Endothelial cell of umbilical vein (primary cell): ENCODE results near the gene KCTD16. TPM values are rescaled to one million over a fixed set of nuclear protein-coding genes. Genes with fewer than 3 reads are reported as not detected.

Experiments used
- BruUV-seq: library from RNA; stranded (reverse); fragments of 400-500 nt; replicated peaks from 2 replicates; lab custom pipeline; 2021; lab: Mats Ljungman, UMichigan
- CTCF ChIA-PET: fragments of 300-600, 350-600 bp; sonication (Branson Sonifier 250); formaldehyde crosslinking; loops from one replicate; lab custom pipeline; 2021; ENCODE audit warnings: antibody characterized with exemption, inconsistent platforms; lab: Charles Lee
- POLR2A ChIA-PET: fragments of 300-600, 350-600 bp; sonication (Branson Sonifier 250); formaldehyde crosslinking; loops from one replicate; lab custom pipeline; 2021; ENCODE audit warnings: antibody characterized with exemption, inconsistent platforms; lab: Charles Lee
- DNase-seq: peaks from one replicate; pipeline ENCODE4 v3.0.0-alpha.2; 2011; ENCODE audit warnings: low read depth, low spot score
- FAIRE-seq: peaks from 2 replicates; lab custom pipeline; 2011; peaks lifted over from hg19 to GRCh38; lab: Jason Lieb, UNC
- H2AFZ ChIP-seq: 2 replicates; pipeline ENCODE4 v1.6.0; 2012; ENCODE audit warnings: low read depth, low read length, control low read depth, inconsistent platforms
- H3K27ac ChIP-seq: 2 replicates; pipeline ENCODE4 v1.5.1; 2011; ENCODE audit warnings: low read depth, mild to moderate bottlenecking, control low read depth, low read length, moderate library complexity; ENCODE audit not compliant: insufficient read depth
- H3K27me3 ChIP-seq, 2 experiments: 2 replicates each; pipeline versions ENCODE4 v1.6.0 to v1.6.1; 2011; ENCODE audit warnings: low read length in 2 of 2, mixed read lengths in 1 of 2; ENCODE audit not compliant: control insufficient read depth in 2 of 2, insufficient read depth in 2 of 2
- H3K36me3 ChIP-seq, 2 experiments: 2 replicates in 1 of 2; 3 replicates in 1 of 2; pipeline ENCODE4 v1.5.1; 2011; ENCODE audit warnings: low read length in 2 of 2, mild to moderate bottlenecking in 1 of 2, moderate library complexity in 1 of 2; ENCODE audit not compliant: control insufficient read depth in 2 of 2, insufficient read depth in 2 of 2; ENCODE audit errors: extremely low read depth in 1 of 2
- H3K4me1 ChIP-seq: 3 replicates; pipeline ENCODE4 v1.5.1; 2011; ENCODE audit warnings: mild to moderate bottlenecking, low read length; ENCODE audit not compliant: control insufficient read depth, insufficient read depth; ENCODE audit errors: extremely low read depth
- H3K4me2 ChIP-seq: 2 replicates; pipeline ENCODE4 v1.6.1; 2011; ENCODE audit warnings: low read length, control low read depth, mixed read lengths; ENCODE audit not compliant: insufficient read depth
- H3K4me3 ChIP-seq, 3 experiments: fragments of 200-600 bp in 1 of 3; sonication (generic), shearing (Covaris generic) in 1 of 3; replicated peaks in 1 of 3; 2 replicates each; pipeline ENCODE4 v1.5.1; 2011 to 2016; ENCODE audit warnings: control low read depth in 3 of 3, low read length in 3 of 3, mild to moderate bottlenecking in 2 of 3, inconsistent platforms in 1 of 3, low read depth in 1 of 3, moderate library complexity in 1 of 3; ENCODE audit not compliant: insufficient read depth in 1 of 3
- H3K79me2 ChIP-seq: 2 replicates; pipeline ENCODE4 v1.6.0; 2012; ENCODE audit warnings: low read length, inconsistent platforms; ENCODE audit not compliant: control insufficient read depth, insufficient read depth
- H3K9ac ChIP-seq: replicated peaks from 2 replicates; pipeline ENCODE3; 2011; ENCODE audit warnings: low read length, control low read depth; ENCODE audit not compliant: insufficient read depth; ENCODE audit errors: extremely low read depth
- H3K9me1 ChIP-seq: replicated peaks from 3 replicates; pipeline ENCODE4 v1.6.0; 2011; ENCODE audit warnings: mild to moderate bottlenecking, low read length; ENCODE audit not compliant: control insufficient read depth, insufficient read depth; ENCODE audit errors: extremely low read depth
- H3K9me3 ChIP-seq: replicated peaks from 2 replicates; pipeline ENCODE4 v1.5.1; 2012; ENCODE audit warnings: low read length, inconsistent platforms; ENCODE audit not compliant: control insufficient read depth, insufficient read depth
- H4K20me1 ChIP-seq: replicated peaks from 2 replicates; pipeline ENCODE3; 2011; ENCODE audit warnings: mild to moderate bottlenecking, low read length; ENCODE audit not compliant: control insufficient read depth, insufficient read depth; ENCODE audit errors: extremely low read depth
- EZH2 ChIP-seq: IDR thresholded peaks from 2 replicates; pipeline ENCODE4 v1.6.1; 2012; ENCODE audit warnings: borderline replicate concordance, low read depth, mild to moderate bottlenecking, moderate library complexity, low read length, inconsistent platforms; ENCODE audit not compliant: severe bottlenecking
- FOS ChIP-seq: IDR thresholded peaks from 2 replicates; pipeline ENCODE4 v1.6.1; 2011; ENCODE audit warnings: mild to moderate bottlenecking, low read length, moderate library complexity, borderline replicate concordance; ENCODE audit not compliant: insufficient read depth
- GATA2 ChIP-seq: IDR thresholded peaks from 2 replicates; pipeline ENCODE4 v1.7.0; 2011; ENCODE audit warnings: low read depth, mild to moderate bottlenecking, moderate library complexity, mixed read lengths, low read length; ENCODE audit not compliant: insufficient read length, insufficient read depth
- JUN ChIP-seq: IDR thresholded peaks from 2 replicates; pipeline ENCODE4 v1.6.1; 2011; ENCODE audit warnings: borderline replicate concordance, low read depth; ENCODE audit not compliant: insufficient read length, insufficient read depth
- MAX ChIP-seq: IDR thresholded peaks from 2 replicates; pipeline ENCODE4 v1.6.1; 2011; ENCODE audit not compliant: insufficient read depth, insufficient read length
- MYC ChIP-seq: IDR thresholded peaks from one replicate; pipeline ENCODE4 v1.6.1; 2011; ENCODE audit warnings: mild to moderate bottlenecking, low read depth, low read length
- POLR2A ChIP-seq: IDR thresholded peaks from 2 replicates; pipeline ENCODE4 v1.6.1; 2012; ENCODE audit warnings: low read depth, mild to moderate bottlenecking, control low read depth, low read length
- POLR2AphosphoS5 ChIP-seq: IDR thresholded peaks from 2 replicates; pipeline ENCODE4 v1.6.1; 2012; ENCODE audit warnings: low read depth, mild to moderate bottlenecking, control low read depth, low read length, moderate library complexity; ENCODE audit not compliant: insufficient read depth
- dilution Hi-C: fragments of 300-500 bp; cut with MboI; formaldehyde crosslinking; loops from one replicate; pipeline ENCODE4 v1.15.0; 2019; ENCODE audit warnings: low sequenced_read_pairs; ENCODE audit not compliant: extremely low pct_ligation_motif_present
- intact Hi-C: fragments of 100-400 bp; cut with micrococcal nuclease; formaldehyde crosslinking; loops from one replicate; pipeline ENCODE4 v1.10.0; 2022
- polyA plus RNA-seq, 4 experiments: library from polyadenylated mRNA; depleted of rRNA in 3 of 4; stranded (reverse) in 3 of 4; unstranded in 1 of 4; fragments of >200 nt; gene quantifications; 2 replicates each; pipeline versions ENCODE4 v1.2.1 to v1.2.3, GENCODE V29; 2011 to 2012; ENCODE audit warnings: missing spikeins in 1 of 4
- total RNA-seq: library from RNA; stranded (reverse); gene quantifications from 2 replicates; pipeline ENCODE4 v1.2.3, GENCODE V29; 2021
- TF ChIP-seq, protein P1 (sequence below), 2 donors: IDR thresholded peaks; 1 replicate in 1 of 2; 2 replicates in 1 of 2; pipeline ENCODE4 v1.5.1; 2011; ENCODE audit warnings: low read length in 2 of 2, mild to moderate bottlenecking in 2 of 2, moderate library complexity in 2 of 2, control low read depth in 1 of 2, inconsistent platforms in 1 of 2, low read depth in 1 of 2; ENCODE audit not compliant: insufficient read depth in 1 of 2; ENCODE audit errors: extremely low read depth in 1 of 2

KCTD16 gene
- total and polyA plus RNA-seq, 2 donors (not counting 3 experiments of a cell fraction or from before 2014, with no cell fraction given), result 0.21 to 0.49 TPM

DNA sequence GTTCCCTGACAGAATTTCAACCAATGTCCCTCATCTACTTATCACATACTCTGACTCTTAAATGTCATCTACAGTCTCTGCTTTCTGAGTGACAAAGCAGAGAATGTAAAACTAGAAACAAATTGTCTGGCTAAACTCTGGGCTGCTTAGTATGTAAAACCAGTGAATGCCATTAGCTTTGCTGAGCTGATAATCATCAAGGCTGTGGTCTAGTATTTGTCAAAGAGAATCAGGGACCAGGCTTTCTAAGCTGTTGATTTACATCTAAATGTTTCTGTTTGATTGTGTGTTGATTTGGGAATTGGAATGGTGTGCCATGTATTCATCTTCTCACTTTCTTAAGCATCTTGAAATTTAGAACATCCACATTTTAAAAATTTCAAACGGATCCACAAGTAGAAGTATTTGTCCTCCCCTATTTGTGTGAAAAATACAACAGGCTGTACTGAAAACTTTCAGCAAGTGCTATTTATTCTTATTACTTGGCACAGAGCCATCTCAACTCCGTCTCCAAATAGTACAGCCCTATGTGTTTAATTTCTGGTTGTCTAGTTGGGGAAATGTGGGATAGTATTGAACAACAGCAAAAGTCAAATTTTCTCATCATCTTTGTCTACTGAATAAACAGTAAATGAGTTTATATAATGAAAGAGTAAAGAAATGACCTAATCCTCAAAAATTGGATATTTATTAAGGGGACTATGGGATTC is 251.5 kb downstream of the KCTD16 start:
- Histone ChIP-seq H3K36me3 (no peaks in the 10 kb centered on the region), H3K27ac (no peak overlapping the region), H3K4me2 (no peak overlapping the region), H3K27me3 (no peaks in the 10 kb centered on the region), H3K9me1 (no peaks in the 10 kb centered on the region), H3K4me3 (no peak overlapping the region), H3K9me3 (no peaks in the 10 kb centered on the region), H3K9ac (no peak overlapping the region), H2AFZ (no peak overlapping the region), H4K20me1 (no peaks in the 10 kb centered on the region), H3K79me2 (no peaks in the 10 kb centered on the region), H3K4me1 (no peaks in the 10 kb centered on the region)
- TF ChIP-seq JUN (no peak), MYC (no peak), GATA2 (no peak), MAX (no peak), EZH2 (no peak), POLR2AphosphoS5 (no peak), POLR2A (no peak), FOS (no peak)
- TF ChIP-seq, protein P1, sequence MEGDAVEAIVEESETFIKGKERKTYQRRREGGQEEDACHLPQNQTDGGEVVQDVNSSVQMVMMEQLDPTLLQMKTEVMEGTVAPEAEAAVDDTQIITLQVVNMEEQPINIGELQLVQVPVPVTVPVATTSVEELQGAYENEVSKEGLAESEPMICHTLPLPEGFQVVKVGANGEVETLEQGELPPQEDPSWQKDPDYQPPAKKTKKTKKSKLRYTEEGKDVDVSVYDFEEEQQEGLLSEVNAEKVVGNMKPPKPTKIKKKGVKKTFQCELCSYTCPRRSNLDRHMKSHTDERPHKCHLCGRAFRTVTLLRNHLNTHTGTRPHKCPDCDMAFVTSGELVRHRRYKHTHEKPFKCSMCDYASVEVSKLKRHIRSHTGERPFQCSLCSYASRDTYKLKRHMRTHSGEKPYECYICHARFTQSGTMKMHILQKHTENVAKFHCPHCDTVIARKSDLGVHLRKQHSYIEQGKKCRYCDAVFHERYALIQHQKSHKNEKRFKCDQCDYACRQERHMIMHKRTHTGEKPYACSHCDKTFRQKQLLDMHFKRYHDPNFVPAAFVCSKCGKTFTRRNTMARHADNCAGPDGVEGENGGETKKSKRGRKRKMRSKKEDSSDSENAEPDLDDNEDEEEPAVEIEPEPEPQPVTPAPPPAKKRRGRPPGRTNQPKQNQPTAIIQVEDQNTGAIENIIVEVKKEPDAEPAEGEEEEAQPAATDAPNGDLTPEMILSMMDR (IDR thresholded peaks at IDR 0.05; ENCODE audit: extremely low read depth in 1 of 2, insufficient read depth in 1 of 2, low read depth in 1 of 2, low read length in 2 of 2), result no peak
- DNase-seq, result no peak
- dilution Hi-C loops (no loop called here), intact Hi-C loops (no loop called here)
- no TSS peak for BruUV-seq
- no peak for FAIRE-seq
- ChIA-PET POLR2A (no interaction called here), CTCF (no interaction called here)
